ENCODE data around the gene PIGK.

The PIGK gene

GRCh38 chr1:77219166-77219887, at the start of gene PIGK:
Gene PIGK (minus strand): TSS chr1:77219430. CDS start chr1:77219402, 28 bp downstream.
- DNase-seq = peak; percentile 92

DNA sequence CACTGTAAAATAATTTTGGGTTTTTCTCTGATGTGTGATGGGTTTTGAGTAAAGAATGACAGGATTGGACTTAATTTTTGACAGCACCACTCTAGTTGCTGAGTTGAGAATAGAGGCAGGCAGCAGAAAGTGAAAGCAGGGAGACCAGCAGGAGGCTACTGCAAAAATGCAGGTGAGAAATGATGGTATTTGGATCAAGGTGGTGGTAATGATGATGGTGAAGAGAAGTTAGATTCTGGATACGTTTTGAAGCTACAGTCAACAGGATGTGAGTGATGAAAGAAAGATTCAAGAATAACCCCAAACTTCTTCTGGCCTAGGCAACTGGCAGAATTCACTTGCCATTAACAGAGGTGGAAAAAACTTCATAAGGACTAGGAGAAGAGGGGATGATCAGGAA, 47.8 kb upstream of the PIGK start:
- Histone ChIP-seq H3K36me3 (no peaks in the 10 kb centered on the region), H3K9me3 (ENCODE audit: severe bottlenecking) (no peaks in the 10 kb centered on the region), H3K27me3 (ENCODE audit: insufficient read depth, low read depth, severe bottlenecking) (no peaks in the 10 kb centered on the region), H3K27ac (no peak overlapping the region), H3K4me3 (ENCODE audit: low read depth, low read length) (no peak overlapping the region)
- DNase-seq = no peak
- no peak for TF ChIP-seq CTCF (IDR thresholded peaks at IDR 0.05; ENCODE audit: low read depth, low read length)

More at GRCh38 chr1:77219166-77219887, at the start of gene PIGK:
- peaks cover 4% of the 10 kb centered on the region for H3K36me3 ChIP-seq
- no peaks in the 10 kb centered on the region for H3K27me3 ChIP-seq (ENCODE audit: insufficient read depth, low read depth, severe bottlenecking)
- TF ChIP-seq CTCF (IDR thresholded peaks at IDR 0.05; ENCODE audit: low read depth, low read length) = no peak
- H3K4me3 ChIP-seq (ENCODE audit: low read depth, low read length) = peak within 1 kb of the TSS; percentile 99
- H3K9me3 ChIP-seq (ENCODE audit: severe bottlenecking) = no peaks in the 10 kb centered on the region
- H3K27ac ChIP-seq = peak within 1 kb of the TSS; percentile 76

DNA sequence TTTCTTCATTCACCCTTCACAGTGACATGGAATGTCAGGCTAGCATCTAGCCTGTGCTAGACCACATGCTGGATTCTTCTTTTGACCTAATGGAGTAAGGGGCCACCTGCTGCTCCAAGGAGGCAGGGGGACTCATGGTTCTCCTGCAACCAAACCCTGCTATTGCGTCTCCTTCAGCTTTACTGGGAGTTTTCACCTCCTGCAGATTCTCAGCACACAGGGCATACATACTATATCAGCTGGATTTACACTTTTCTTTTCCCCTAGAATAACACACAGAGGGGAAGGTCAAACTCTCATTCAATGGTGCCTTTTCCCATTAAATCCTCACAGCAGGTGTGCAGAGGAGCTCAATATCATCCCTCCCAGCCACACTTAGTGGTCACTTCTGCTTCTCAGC, 46.0 kb upstream of the PIGK start:
- H3K4me3 ChIP-seq (ENCODE audit: low read depth, low read length) = no peak overlapping the region
- H3K9me3 ChIP-seq (ENCODE audit: severe bottlenecking) = no peaks in the 10 kb centered on the region
- TF ChIP-seq CTCF (IDR thresholded peaks at IDR 0.05; ENCODE audit: low read depth, low read length) = no peak
- H3K27me3 ChIP-seq (ENCODE audit: insufficient read depth, low read depth, severe bottlenecking) = no peaks in the 10 kb centered on the region
- H3K27ac ChIP-seq = no peak overlapping the region
- H3K36me3 ChIP-seq = no peaks in the 10 kb centered on the region
- DNase-seq = no peak

GRCh38 chr1:77263708-77264107, 44.5 kb upstream of the PIGK start:
- no peak for TF ChIP-seq CTCF (IDR thresholded peaks at IDR 0.05; ENCODE audit: low read depth, low read length)
- Histone ChIP-seq H3K27ac (no peak overlapping the region), H3K9me3 (ENCODE audit: severe bottlenecking) (no peaks in the 10 kb centered on the region), H3K36me3 (no peaks in the 10 kb centered on the region), H3K4me3 (ENCODE audit: low read depth, low read length) (no peak overlapping the region), H3K27me3 (ENCODE audit: insufficient read depth, low read depth, severe bottlenecking) (no peaks in the 10 kb centered on the region)
- no peak for DNase-seq

GRCh38 chr1:77253211-77253610, 34.0 kb upstream of the PIGK start:
- no peaks in the 10 kb centered on the region for H3K27me3 ChIP-seq (ENCODE audit: insufficient read depth, low read depth, severe bottlenecking)
- H3K4me3 ChIP-seq (ENCODE audit: low read depth, low read length) = no peak overlapping the region
- H3K36me3 ChIP-seq = no peaks in the 10 kb centered on the region
- TF ChIP-seq CTCF (IDR thresholded peaks at IDR 0.05; ENCODE audit: low read depth, low read length) = no peak
- DNase-seq = no peak
- H3K27ac ChIP-seq = no peak overlapping the region
- peaks cover 4% of the 10 kb centered on the region for H3K9me3 ChIP-seq (ENCODE audit: severe bottlenecking)

- Histone ChIP-seq H3K27ac (no peak overlapping the region), H3K27me3 (ENCODE audit: insufficient read depth, low read depth, severe bottlenecking) (no peaks in the 10 kb centered on the region), H3K4me3 (ENCODE audit: low read depth, low read length) (no peak overlapping the region), H3K9me3 (ENCODE audit: severe bottlenecking) (peaks cover 4% of the 10 kb centered on the region), H3K36me3 (no peaks in the 10 kb centered on the region)
- no peak for DNase-seq
- TF ChIP-seq CTCF (IDR thresholded peaks at IDR 0.05; ENCODE audit: low read depth, low read length) = no peak
Measured at GRCh38 chr1:77250126-77250525, 30.9 kb upstream of the PIGK start.
